Naive thymus-derived CD8-positive, alpha-beta T cell (primary cell): ENCODE data around the gene FAM24A. TPM values are rescaled to one million over a fixed set of nuclear protein-coding genes. Genes with fewer than 3 reads are reported as not detected.
"Not testable (repeated sequence)": the region's sequence is repeated elsewhere in the genome, so short reads cannot be mapped to it uniquely, and the experiment has no call there.

Experiments used
- ATAC-seq, 2 donors: fragments of 150-1000 bp; cut with Tn5 transposase in 1 of 2; sonication (Bioruptor Pico), chemical (Tn5 transposase) in 1 of 2; 1 replicate in 1 of 2; 2 replicates in 1 of 2; pipeline ENCODE4 v1.10.0; 2021; ENCODE audit warnings: mild to moderate bottlenecking in 2 of 2, moderate library complexity in 2 of 2
- POLR2A ChIA-PET: fragments of 350-600 bp; sonication (Branson Sonifier 250); formaldehyde crosslinking; loops from one replicate; lab custom pipeline; 2021; ENCODE audit warnings: antibody characterized with exemption; lab: Charles Lee
- DNase-seq, 10 donors: peaks; one replicate each; pipeline versions ENCODE4 v3.0.0 to v3.0.0-alpha.2; 2020 to 2022
- H3K27ac Mint-ChIP-seq, 10 donors: one replicate each; pipeline ENCODE4 v1.8.0; 2020 to 2022; ENCODE audit warnings: mild to moderate bottlenecking in 10 of 10, mixed read lengths in 10 of 10, moderate library complexity in 4 of 10, inconsistent platforms in 1 of 10
- H3K27me3 Mint-ChIP-seq, 5 donors: one replicate each; pipeline ENCODE4 v1.8.0; 2021 to 2022; ENCODE audit warnings: mixed read lengths in 5 of 5
- H3K36me3 Mint-ChIP-seq, 3 donors: one replicate each; pipeline ENCODE4 v1.8.0; 2020 to 2022; ENCODE audit warnings: mixed read lengths in 3 of 3, mild to moderate bottlenecking in 2 of 3, inconsistent platforms in 1 of 3
- H3K4me1 Mint-ChIP-seq, 4 donors: one replicate each; pipeline ENCODE4 v1.8.0; 2021 to 2022; ENCODE audit warnings: mixed read lengths in 4 of 4
- H3K4me3 Mint-ChIP-seq, 10 donors: one replicate each; pipeline ENCODE4 v1.8.0; 2020 to 2022; ENCODE audit warnings: mild to moderate bottlenecking in 10 of 10, mixed read lengths in 10 of 10, moderate library complexity in 6 of 10, inconsistent platforms in 1 of 10
- H3K9me3 Mint-ChIP-seq, 9 donors: one replicate each; pipeline ENCODE4 v1.8.0; 2020 to 2022; ENCODE audit warnings: mixed read lengths in 9 of 9, mild to moderate bottlenecking in 3 of 9, inconsistent platforms in 1 of 9, moderate library complexity in 1 of 9
- polyA plus RNA-seq, 3 donors: library from polyadenylated mRNA; unstranded; fragments of 300-500 nt; fragmentation: Illumina TruSeq; gene quantifications; one replicate each; pipeline ENCODE4 v1.2.3, GENCODE V29; 2021
- total RNA-seq, 8 experiments: library from RNA in 2 of 8; stranded (reverse) in 2 of 8; gene quantifications; one replicate each; pipeline ENCODE4 v1.2.3 and lab custom pipeline; 2021 to 2026

Gene FAM24A
- total and polyA plus RNA-seq, 5 experiments from 2014 or later, result not detected

- Mint-ChIP-seq H3K27me3 (no peaks in the 10 kb centered on the region), H3K4me3 (peak overlapping the region; percentile 86 to 97 (median 93)), H3K36me3 (peaks cover 0 to 19% (median 12%) of the 10 kb centered on the region in 3 donors), H3K4me1 (peaks cover 27 to 68% (median 61%) of the 10 kb centered on the region in 4 donors), H3K9me3 (no peaks in the 10 kb centered on the region), H3K27ac (peak overlapping the region; percentile 82 to 97 (median 95))
- POLR2A ChIA-PET, result interaction anchor here (1.1 to 1.3 kb wide), 2 partner anchors 75 to 129 kb away, joined by 4 read pairs; partner anchors contain the start of gene C10orf88
- DNase-seq, result peak in 1 of 10 donors; percentile 0
- ATAC-seq, result peak; percentile 4
Observed at GRCh38 chr10:122878799-122879338, 31.5 kb upstream of the FAM24A start.

- Mint-ChIP-seq H3K27ac (peak within 1 kb of the TSS; percentile 82 to 97 (median 95)), H3K4me1 (peaks cover 23 to 61% (median 57%) of the 10 kb centered on the region in 4 donors), H3K4me3 (peak within 1 kb of the TSS; percentile 86 to 97 (median 93)), H3K9me3 (no peaks in the 10 kb centered on the region), H3K27me3 (no peaks in the 10 kb centered on the region), H3K36me3 (peaks cover 0 to 13% (median 11%) of the 10 kb centered on the region in 3 donors)
- peak; percentile 85 to 98 (median 94) for DNase-seq
- peak; percentile 86 to 89 for ATAC-seq
- POLR2A ChIA-PET, result interaction anchor here (1.0 to 1.3 kb wide), 5 partner anchors 13 to 128 kb away, joined by 3 to 9 read pairs (median 4); partner anchors contain the start of genes C10orf88 and PSTK
Observed at GRCh38 chr10:122879339-122880273, 30.8 kb upstream of the FAM24A start, which contains the start of gene FAM24B. Gene FAM24B (minus strand): TSS chr10:122879581. CDS start chr10:122850515, 29,066 bp downstream.

- Mint-ChIP-seq H3K4me1 (peaks cover 12 to 35% (median 28%) of the 10 kb centered on the region in 4 donors), H3K9me3 (no peaks in the 10 kb centered on the region), H3K4me3 (peak overlapping the region in 1 of 10 donors; percentile 15), H3K36me3 (peaks cover 4 to 9% (median 5%) of the 10 kb centered on the region in 3 donors), H3K27ac (no peak overlapping the region), H3K27me3 (no peaks in the 10 kb centered on the region)
- POLR2A ChIA-PET, result no interaction called here
- ATAC-seq, result no peak
- DNase-seq, result no peak
Observed at GRCh38 chr10:122882766-122883165, 27.6 kb upstream of the FAM24A start.

- Mint-ChIP-seq H3K27ac (no peak overlapping the region), H3K4me1 (peaks cover 7 to 21% (median 15%) of the 10 kb centered on the region in 4 donors), H3K36me3 (peaks cover 10 to 14% (median 10%) of the 10 kb centered on the region in 3 donors), H3K4me3 (no peak overlapping the region), H3K9me3 (no peaks in the 10 kb centered on the region), H3K27me3 (no peaks in the 10 kb centered on the region)
- POLR2A ChIA-PET, result no interaction called here
- no peak for ATAC-seq
- no peak for DNase-seq
Observed at GRCh38 chr10:122884166-122884565, 26.2 kb upstream of the FAM24A start.

- Mint-ChIP-seq H3K27me3 (peaks cover 0 to 3% (median 0%) of the 10 kb centered on the region in 5 donors), H3K4me1 (no peaks in the 10 kb centered on the region), H3K36me3 (peaks cover 4 to 12% (median 9%) of the 10 kb centered on the region in 3 donors), H3K9me3 (no peaks in the 10 kb centered on the region), H3K27ac (no peak overlapping the region), H3K4me3 (peak overlapping the region in 1 of 10 donors; percentile 32)
- POLR2A ChIA-PET, result no interaction called here
- DNase-seq (no peak), ATAC-seq (no peak)
Observed at GRCh38 chr10:122894261-122894944, 16.0 kb upstream of the FAM24A start.

- POLR2A ChIA-PET, H3K27ac Mint-ChIP-seq, H3K4me1 Mint-ChIP-seq, H3K4me3 Mint-ChIP-seq, ATAC-seq, DNase-seq: not testable (repeated sequence)
- Mint-ChIP-seq H3K27me3 (peaks cover 25 to 58% (median 35%) of the 10 kb centered on the region in 5 donors), H3K9me3 (peaks cover 2 to 43% (median 28%) of the 10 kb centered on the region in 9 donors), H3K36me3 (peaks cover 3 to 32% (median 13%) of the 10 kb centered on the region in 3 donors)
Observed at GRCh38 chr10:122903861-122904260, 6.5 kb upstream of the FAM24A start.

GRCh38 chr10:122911889-122912484, 1.6 kb downstream of the FAM24A start:
- POLR2A ChIA-PET, result no interaction called here
- Mint-ChIP-seq H3K4me1 (no peaks in the 10 kb centered on the region), H3K27me3 (peaks cover 7 to 28% (median 16%) of the 10 kb centered on the region in 5 donors)

GRCh38 chr10:122915700-122916099, 5.3 kb downstream of the FAM24A start:
- DNase-seq (no peak), ATAC-seq (no peak)
- H3K27me3 Mint-ChIP-seq, result peaks cover 2 to 18% (median 10%) of the 10 kb centered on the region in 5 donors
- no peaks in the 10 kb centered on the region for H3K4me1 Mint-ChIP-seq
- H3K9me3 Mint-ChIP-seq, result peaks cover 0 to 9% (median 0%) of the 10 kb centered on the region in 9 donors
- H3K36me3 Mint-ChIP-seq, result peaks cover 0 to 6% (median 5%) of the 10 kb centered on the region in 3 donors
- POLR2A ChIA-PET, result interaction anchor here (0.6 kb wide), 1 partner anchor 163 kb away, joined by 5 read pairs; no protein-coding TSS in a partner anchor
- H3K4me3 Mint-ChIP-seq, result no peak overlapping the region
- H3K27ac Mint-ChIP-seq, result no peak overlapping the region

More at GRCh38 chr10:122911889-122912484, 1.6 kb downstream of the FAM24A start:
- Mint-ChIP-seq H3K36me3 (peaks cover 0 to 6% (median 0%) of the 10 kb centered on the region in 3 donors), H3K27ac (no peak overlapping the region), H3K9me3 (peaks cover 0 to 21% (median 2%) of the 10 kb centered on the region in 9 donors), H3K4me3 (no peak overlapping the region)
- peak; percentile 56 to 59 for ATAC-seq
- peak; percentile 25 to 69 (median 46) for DNase-seq

- Mint-ChIP-seq H3K27me3 (no peaks in the 10 kb centered on the region), H3K36me3 (peaks cover 0 to 20% (median 3%) of the 10 kb centered on the region in 3 donors), H3K4me3 (no peak overlapping the region), H3K9me3 (no peaks in the 10 kb centered on the region), H3K27ac (no peak overlapping the region), H3K4me1 (peaks cover 0 to 2% (median under 1%) of the 10 kb centered on the region in 4 donors)
- no peak for ATAC-seq
- POLR2A ChIA-PET, result no interaction called here
- no peak for DNase-seq
Observed at GRCh38 chr10:122930140-122930539, 19.7 kb downstream of the FAM24A start.

GRCh38 chr10:122931088-122931906, 20.9 kb downstream of the FAM24A start:
- Mint-ChIP-seq H3K4me1 (peaks cover 0 to 2% (median under 1%) of the 10 kb centered on the region in 4 donors), H3K36me3 (peaks cover 0 to 25% (median 8%) of the 10 kb centered on the region in 3 donors), H3K4me3 (no peak overlapping the region), H3K27me3 (no peaks in the 10 kb centered on the region), H3K27ac (no peak overlapping the region), H3K9me3 (peaks cover 0 to under 1% (median 0%) of the 10 kb centered on the region in 9 donors)
- POLR2A ChIA-PET, result interaction anchor here (0.6 kb wide), 1 partner anchor 970 kb away, joined by 5 read pairs; no protein-coding TSS in a partner anchor
- ATAC-seq (no peak), DNase-seq (no peak)
